Activated naive CD8-positive, alpha-beta T cell (primary cell): ENCODE results near the gene LMAN2.
A peak's percentile ranks its signal among the peaks of the same experiment; 100 is the strongest.

Experiments used
- H3K27ac Mint-ChIP-seq: one replicate; pipeline ENCODE4 v1.8.0; 2021; ENCODE audit warnings: mixed read lengths
- H3K27me3 Mint-ChIP-seq: one replicate; pipeline ENCODE4 v1.8.0; 2021; ENCODE audit warnings: mixed read lengths
- H3K36me3 Mint-ChIP-seq: one replicate; pipeline ENCODE4 v1.8.0; 2021; ENCODE audit warnings: mixed read lengths
- H3K4me1 Mint-ChIP-seq: one replicate; pipeline ENCODE4 v1.8.0; 2021; ENCODE audit warnings: low read depth, mixed read lengths
- H3K4me3 Mint-ChIP-seq: one replicate; pipeline ENCODE4 v1.8.0; 2021; ENCODE audit warnings: mild to moderate bottlenecking, mixed read lengths
- H3K9me3 Mint-ChIP-seq: one replicate; pipeline ENCODE4 v1.8.0; 2021; ENCODE audit warnings: low read depth, mixed read lengths

LMAN2 gene

GRCh38 chr5:177371120-177372033, 19.9 kb upstream of the LMAN2 start:
- Mint-ChIP-seq H3K27ac (peak overlapping the region; percentile 84), H3K27me3 (no peaks in the 10 kb centered on the region), H3K9me3 (no peaks in the 10 kb centered on the region), H3K4me1 (peaks cover 64% of the 10 kb centered on the region), H3K4me3 (peak overlapping the region; percentile 64), H3K36me3 (peaks cover 8% of the 10 kb centered on the region)

DNA sequence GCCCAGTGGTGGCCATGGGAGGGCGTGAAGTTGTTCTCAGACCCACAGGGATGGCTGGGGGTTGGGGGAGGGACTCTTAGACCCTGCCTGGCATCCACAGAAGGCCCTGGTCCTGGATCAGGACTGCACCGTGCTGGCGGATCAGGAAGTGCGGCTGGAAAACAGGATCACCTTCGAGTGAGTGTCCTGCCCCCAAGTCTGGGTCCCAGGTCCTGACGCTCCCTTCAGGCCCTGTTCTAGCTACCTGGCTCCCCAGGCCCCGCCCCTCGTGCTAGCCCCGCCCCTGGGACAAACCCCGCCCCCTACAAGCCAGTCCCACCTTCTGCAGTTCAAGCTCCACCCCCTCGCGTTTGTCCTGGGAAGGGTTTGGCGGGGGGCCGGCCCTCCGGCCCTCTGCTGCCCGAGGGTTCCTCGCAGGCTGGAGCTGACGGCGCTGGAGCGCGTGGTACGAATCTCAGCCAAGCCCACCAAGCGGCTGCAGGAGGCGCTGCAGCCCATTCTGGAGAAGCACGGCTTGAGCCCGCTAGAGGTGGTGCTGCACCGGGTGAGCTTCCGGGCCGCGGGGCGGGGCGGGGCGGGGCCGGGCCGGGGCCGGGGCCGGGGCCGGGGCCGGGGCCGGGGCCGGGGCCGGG, 19.1 kb upstream of the LMAN2 start:
- Mint-ChIP-seq H3K27me3 (no peaks in the 10 kb centered on the region), H3K4me3 (no peak overlapping the region), H3K4me1 (peaks cover 63% of the 10 kb centered on the region), H3K27ac (no peak overlapping the region), H3K9me3 (no peaks in the 10 kb centered on the region), H3K36me3 (peaks cover 8% of the 10 kb centered on the region)

- peaks cover 62% of the 10 kb centered on the region for H3K4me1 Mint-ChIP-seq
- no peaks in the 10 kb centered on the region for H3K9me3 Mint-ChIP-seq
- H3K36me3 Mint-ChIP-seq, result peaks cover 8% of the 10 kb centered on the region
- H3K4me3 Mint-ChIP-seq, result no peak overlapping the region
- H3K27me3 Mint-ChIP-seq, result no peaks in the 10 kb centered on the region
- no peak overlapping the region for H3K27ac Mint-ChIP-seq
Observed at GRCh38 chr5:177369645-177370440, 18.4 kb upstream of the LMAN2 start.

DNA sequence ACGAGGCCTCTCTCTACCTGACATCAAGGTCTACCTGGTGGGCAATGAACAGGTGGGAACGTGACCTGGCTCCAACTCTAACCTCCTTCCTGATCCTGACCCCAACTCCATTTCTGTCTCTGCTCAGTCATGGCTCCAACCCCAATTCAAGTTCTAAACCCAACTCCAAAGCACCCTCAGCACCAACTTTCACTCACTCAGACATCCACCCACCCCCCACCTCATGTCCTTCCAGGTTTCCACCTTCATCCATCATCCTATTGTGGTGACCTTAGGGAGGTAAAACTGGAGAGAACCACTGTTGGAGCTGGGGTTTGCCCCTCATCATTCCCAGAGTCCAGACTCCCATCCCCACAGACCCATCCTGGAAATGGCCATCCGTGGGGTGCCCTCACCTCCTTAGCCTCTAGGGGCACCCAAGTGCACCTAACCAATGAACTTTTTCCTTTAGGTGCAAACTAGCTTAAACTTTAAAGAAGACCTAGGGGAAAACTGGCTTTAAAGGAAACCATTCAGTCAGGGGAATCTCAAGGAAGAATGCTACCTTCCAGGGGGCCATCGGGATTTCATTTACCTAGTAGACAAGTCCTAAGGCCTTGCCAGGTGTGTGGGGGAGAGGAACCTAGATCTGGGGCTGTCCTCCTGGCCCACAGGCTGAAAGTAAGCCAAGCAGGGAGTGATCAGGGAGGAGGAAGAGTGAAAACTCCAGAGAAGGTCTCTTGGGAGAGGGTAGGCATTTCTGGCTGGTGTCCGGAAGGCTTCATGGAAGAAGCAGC, 17.6 kb upstream of the LMAN2 start:
- Mint-ChIP-seq H3K36me3 (peaks cover 8% of the 10 kb centered on the region), H3K9me3 (no peaks in the 10 kb centered on the region), H3K4me3 (peak overlapping the region; percentile 51), H3K27ac (peak overlapping the region; percentile 78), H3K4me1 (peaks cover 64% of the 10 kb centered on the region), H3K27me3 (no peaks in the 10 kb centered on the region)

DNA sequence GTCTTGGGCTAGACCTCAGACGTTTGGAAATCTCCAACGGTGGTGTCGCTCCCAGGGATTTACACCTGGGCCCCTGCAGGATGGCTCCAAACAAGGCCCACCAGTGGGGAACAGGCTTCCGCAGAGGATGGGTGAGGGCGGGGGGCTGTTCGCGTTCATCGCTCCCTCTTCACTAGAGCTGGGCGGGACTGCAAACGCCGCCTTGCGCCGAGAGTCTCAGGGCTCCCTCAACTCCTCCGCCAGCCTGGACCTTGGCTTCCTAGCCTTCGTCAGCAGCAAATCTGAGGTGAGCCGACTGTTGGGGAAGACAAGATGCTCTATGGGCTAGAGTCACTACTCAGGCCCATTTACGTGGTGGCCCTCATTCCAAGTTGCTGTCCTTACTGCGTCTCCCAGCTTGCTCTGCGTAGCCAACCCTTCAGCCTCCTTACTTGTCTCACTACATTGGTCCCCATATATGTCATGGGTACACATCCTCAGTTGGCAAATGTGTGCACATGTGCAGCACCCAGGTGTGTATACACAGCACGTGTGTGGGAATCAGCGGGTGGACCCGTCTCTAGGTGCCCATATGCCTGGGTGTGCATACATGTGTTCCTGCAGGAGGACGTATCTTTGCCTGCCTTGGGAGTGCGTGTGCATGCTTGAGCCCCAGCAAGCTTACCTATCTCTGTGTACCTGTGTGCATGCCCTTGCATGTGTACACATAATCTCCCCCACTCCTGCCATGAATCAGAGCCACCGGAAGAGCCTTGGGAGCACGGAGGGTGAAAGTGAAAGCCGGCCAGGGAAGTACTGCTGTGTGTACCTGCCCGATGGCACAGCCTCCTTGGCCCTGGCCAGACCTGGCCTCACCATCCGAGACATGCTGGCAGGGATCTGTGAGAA, 16.8 kb upstream of the LMAN2 start:
- no peak overlapping the region for H3K4me3 Mint-ChIP-seq
- peaks cover 8% of the 10 kb centered on the region for H3K36me3 Mint-ChIP-seq
- no peaks in the 10 kb centered on the region for H3K27me3 Mint-ChIP-seq
- no peaks in the 10 kb centered on the region for H3K9me3 Mint-ChIP-seq
- H3K4me1 Mint-ChIP-seq, result peaks cover 64% of the 10 kb centered on the region
- peak overlapping the region; percentile 78 for H3K27ac Mint-ChIP-seq

DNA sequence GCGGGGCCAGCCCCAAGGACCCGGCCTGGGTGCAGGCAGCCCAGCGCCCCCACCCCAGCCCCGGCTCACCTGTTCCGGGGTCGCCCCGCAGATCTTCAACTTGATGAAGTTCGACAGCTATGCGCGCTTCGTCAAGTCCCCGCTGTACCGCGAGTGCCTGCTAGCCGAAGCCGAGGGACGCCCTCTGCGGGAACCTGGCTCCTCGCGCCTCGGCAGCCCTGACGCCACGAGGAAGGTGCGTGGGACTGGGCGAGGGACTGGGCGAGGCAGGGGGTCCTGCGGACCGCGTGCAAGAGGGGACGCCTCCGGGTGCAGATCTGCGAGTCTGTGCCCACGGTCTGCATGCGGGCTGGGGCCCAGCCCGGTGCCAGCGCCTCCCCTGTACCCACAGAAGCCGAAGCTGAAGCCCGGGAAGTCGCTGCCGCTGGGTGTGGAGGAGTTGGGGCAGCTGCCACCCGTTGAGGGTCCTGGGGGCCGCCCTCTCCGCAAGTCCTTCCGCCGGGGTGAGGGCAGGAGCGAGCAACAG, 15.9 kb upstream of the LMAN2 start:
- no peak overlapping the region for H3K27ac Mint-ChIP-seq
- H3K36me3 Mint-ChIP-seq, result peaks cover 8% of the 10 kb centered on the region

GRCh38 chr5:177366528-177367322, 15.3 kb upstream of the LMAN2 start:
- no peak overlapping the region for H3K4me3 Mint-ChIP-seq
- H3K27ac Mint-ChIP-seq, result no peak overlapping the region
- no peaks in the 10 kb centered on the region for H3K9me3 Mint-ChIP-seq
- no peaks in the 10 kb centered on the region for H3K27me3 Mint-ChIP-seq
- peaks cover 8% of the 10 kb centered on the region for H3K36me3 Mint-ChIP-seq
- H3K4me1 Mint-ChIP-seq, result peaks cover 64% of the 10 kb centered on the region

More for the DNA sequence above, 15.9 kb upstream of the LMAN2 start:
- Mint-ChIP-seq H3K4me3 (no peak overlapping the region), H3K27me3 (no peaks in the 10 kb centered on the region), H3K4me1 (peaks cover 63% of the 10 kb centered on the region), H3K9me3 (no peaks in the 10 kb centered on the region)

GRCh38 chr5:177365845-177366527, 14.5 kb upstream of the LMAN2 start:
- no peak overlapping the region for H3K4me3 Mint-ChIP-seq
- H3K36me3 Mint-ChIP-seq, result peaks cover 8% of the 10 kb centered on the region
- H3K9me3 Mint-ChIP-seq, result no peaks in the 10 kb centered on the region
- no peaks in the 10 kb centered on the region for H3K27me3 Mint-ChIP-seq
- H3K27ac Mint-ChIP-seq, result peak overlapping the region; percentile 54
- peaks cover 64% of the 10 kb centered on the region for H3K4me1 Mint-ChIP-seq

GRCh38 chr5:177364159-177364962, 12.9 kb upstream of the LMAN2 start:
- Mint-ChIP-seq H3K4me3 (peak overlapping the region; percentile 49), H3K4me1 (peaks cover 71% of the 10 kb centered on the region), H3K27me3 (no peaks in the 10 kb centered on the region), H3K27ac (peak overlapping the region; percentile 66), H3K9me3 (no peaks in the 10 kb centered on the region), H3K36me3 (peaks cover 8% of the 10 kb centered on the region)

GRCh38 chr5:177363565-177363964, 12.1 kb upstream of the LMAN2 start:
- Mint-ChIP-seq H3K9me3 (no peaks in the 10 kb centered on the region), H3K4me3 (peak overlapping the region; percentile 52), H3K36me3 (peaks cover 4% of the 10 kb centered on the region), H3K27me3 (no peaks in the 10 kb centered on the region), H3K27ac (no peak overlapping the region), H3K4me1 (peaks cover 71% of the 10 kb centered on the region)

GRCh38 chr5:177362610-177363507, 11.4 kb upstream of the LMAN2 start:
- H3K27me3 Mint-ChIP-seq, result no peaks in the 10 kb centered on the region
- H3K4me3 Mint-ChIP-seq, result peak overlapping the region; percentile 84
- no peaks in the 10 kb centered on the region for H3K9me3 Mint-ChIP-seq
- H3K27ac Mint-ChIP-seq, result peak overlapping the region; percentile 84
- H3K36me3 Mint-ChIP-seq, result no peaks in the 10 kb centered on the region
- H3K4me1 Mint-ChIP-seq, result peaks cover 68% of the 10 kb centered on the region
